Central memory CD8-positive, alpha-beta T cell (primary cell): ENCODE results near the gene ACTR2.
"Not testable (repeated sequence)": the region's sequence is repeated elsewhere in the genome, so short reads cannot be mapped to it uniquely, and the experiment has no call there.

Experiments
- ATAC-seq: fragments of 150-1000 bp; cut with Tn5 transposase; replicated peaks from 2 replicates; pipeline ENCODE4 v1.10.0; 2022; ENCODE audit warnings: mild to moderate bottlenecking, moderate FRiP score, moderate number of reproducible peaks; ENCODE audit not compliant: poor library complexity, severe bottlenecking; ENCODE audit errors: extremely low read depth
- DNase-seq, 2 donors: peaks; one replicate each; pipeline ENCODE4 v3.0.0; 2021; ENCODE audit warnings: low spot score in 2 of 2
- H3K27ac Mint-ChIP-seq: one replicate; pipeline ENCODE4 v1.8.0; 2022; ENCODE audit warnings: low read depth, mild to moderate bottlenecking, moderate library complexity, mixed read lengths
- H3K27me3 Mint-ChIP-seq: one replicate; pipeline ENCODE4 v1.8.0; 2022; ENCODE audit warnings: mixed read lengths
- H3K36me3 Mint-ChIP-seq: one replicate; pipeline ENCODE4 v1.8.0; 2022; ENCODE audit warnings: mild to moderate bottlenecking, moderate library complexity, mixed read lengths; ENCODE audit not compliant: insufficient read depth
- H3K4me1 Mint-ChIP-seq: one replicate; pipeline ENCODE4 v1.8.0; 2022; ENCODE audit warnings: mixed read lengths
- H3K4me3 Mint-ChIP-seq: one replicate; pipeline ENCODE4 v1.8.0; 2022; ENCODE audit warnings: mild to moderate bottlenecking, moderate library complexity, mixed read lengths
- H3K9me3 Mint-ChIP-seq: one replicate; pipeline ENCODE4 v1.8.0; 2022; ENCODE audit warnings: mixed read lengths

The ACTR2 gene

DNA sequence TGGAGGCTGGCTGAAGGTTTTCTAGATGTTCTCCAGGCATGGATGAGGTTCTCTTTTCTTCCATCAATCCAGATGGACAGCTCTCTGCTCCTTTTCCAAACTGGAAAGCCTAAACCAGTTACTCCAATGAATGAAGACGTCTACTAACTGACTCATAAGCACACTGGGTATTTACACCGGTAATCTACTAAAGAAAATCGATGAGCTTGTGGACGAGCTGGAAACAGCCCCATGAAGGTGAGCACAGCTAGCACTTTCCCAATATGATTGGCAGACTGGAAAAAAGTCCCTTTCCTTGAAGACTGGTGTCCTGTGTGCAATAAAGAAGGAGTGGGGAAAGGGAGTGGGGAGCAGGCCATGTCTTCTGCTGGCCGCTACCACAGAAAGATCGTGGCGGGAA lies 84.0 kb downstream of the ACTR2 start:
- H3K4me1 Mint-ChIP-seq: no peaks in the 10 kb centered on the region
- H3K9me3 Mint-ChIP-seq: no peaks in the 10 kb centered on the region
- no peak overlapping the region for H3K27ac Mint-ChIP-seq
- no peaks in the 10 kb centered on the region for H3K36me3 Mint-ChIP-seq
- no peaks in the 10 kb centered on the region for H3K27me3 Mint-ChIP-seq
- ATAC-seq (no peak), DNase-seq (no peak)
- H3K4me3 Mint-ChIP-seq: no peak overlapping the region

GRCh38 chr2:65313126-65313953 lies 85.7 kb downstream of the ACTR2 start:
- DNase-seq: no peak
- Mint-ChIP-seq H3K9me3 (no peaks in the 10 kb centered on the region), H3K36me3 (no peaks in the 10 kb centered on the region), H3K4me3 (no peak overlapping the region), H3K27me3 (no peaks in the 10 kb centered on the region), H3K4me1 (no peaks in the 10 kb centered on the region), H3K27ac (no peak overlapping the region)
- ATAC-seq: no peak

GRCh38 chr2:65313954-65314256 lies 86.3 kb downstream of the ACTR2 start:
- Mint-ChIP-seq H3K9me3 (no peaks in the 10 kb centered on the region), H3K36me3 (no peaks in the 10 kb centered on the region), H3K27me3 (no peaks in the 10 kb centered on the region), H3K4me3 (no peak overlapping the region), H3K4me1 (no peaks in the 10 kb centered on the region), H3K27ac (no peak overlapping the region)
- no peak for DNase-seq
- no peak for ATAC-seq

- no peak overlapping the region for H3K27ac Mint-ChIP-seq
These were observed 87.3 kb downstream of the ACTR2 start for GRCh38 chr2:65314801-65315441.

DNA sequence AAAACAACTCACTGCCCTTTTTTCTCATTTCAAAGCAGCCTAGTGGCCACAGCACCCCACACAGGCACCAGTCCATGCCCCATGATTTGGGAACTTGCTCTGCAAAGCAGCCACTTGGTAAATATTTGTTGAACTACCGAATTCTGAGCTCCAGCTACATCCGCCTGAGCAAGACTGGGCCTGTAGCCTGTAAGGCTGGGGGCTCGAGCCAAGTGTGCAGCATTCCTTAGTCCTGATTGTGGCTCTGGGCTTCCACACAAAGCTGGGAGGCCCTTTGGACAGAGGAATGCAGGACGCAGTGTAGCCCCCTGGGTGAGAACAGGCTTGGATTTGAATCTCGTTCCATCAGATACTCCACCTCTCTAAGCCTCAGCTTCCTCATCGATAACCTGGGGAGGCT lies 88.4 kb downstream of the ACTR2 start:
- Mint-ChIP-seq H3K36me3 (no peaks in the 10 kb centered on the region), H3K4me1 (peaks cover 10% of the 10 kb centered on the region), H3K27me3 (no peaks in the 10 kb centered on the region), H3K9me3 (no peaks in the 10 kb centered on the region), H3K4me3 (no peak overlapping the region), H3K27ac (no peak overlapping the region)
- DNase-seq (no peak), ATAC-seq (no peak)

More at GRCh38 chr2:65314801-65315441, 87.3 kb downstream of the ACTR2 start:
- ATAC-seq: no peak
- no peak overlapping the region for H3K4me3 Mint-ChIP-seq
- H3K36me3 Mint-ChIP-seq: no peaks in the 10 kb centered on the region
- H3K4me1 Mint-ChIP-seq: no peaks in the 10 kb centered on the region
- H3K9me3 Mint-ChIP-seq: no peaks in the 10 kb centered on the region
- no peaks in the 10 kb centered on the region for H3K27me3 Mint-ChIP-seq
- no peak for DNase-seq

DNA sequence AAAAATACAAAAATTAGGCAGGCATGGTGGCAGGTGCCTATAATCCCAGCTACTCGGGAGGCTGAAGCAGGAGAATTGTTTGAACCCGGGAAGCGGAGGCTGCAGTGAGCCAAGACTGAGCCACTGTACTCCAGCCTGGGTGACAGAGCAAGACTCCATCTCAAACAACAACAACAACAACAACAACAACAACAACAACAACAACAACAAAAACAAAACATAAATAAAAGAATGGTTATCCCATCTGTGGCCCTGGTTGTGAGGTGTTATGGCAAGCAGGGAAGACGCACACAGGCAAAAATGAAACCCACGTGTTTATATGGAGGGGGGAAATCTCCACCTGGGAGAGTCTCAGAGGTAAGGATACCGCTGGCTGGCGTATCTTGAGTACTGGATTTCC lies 89.7 kb downstream of the ACTR2 start:
- H3K36me3 Mint-ChIP-seq: not testable (repeated sequence)

DNA sequence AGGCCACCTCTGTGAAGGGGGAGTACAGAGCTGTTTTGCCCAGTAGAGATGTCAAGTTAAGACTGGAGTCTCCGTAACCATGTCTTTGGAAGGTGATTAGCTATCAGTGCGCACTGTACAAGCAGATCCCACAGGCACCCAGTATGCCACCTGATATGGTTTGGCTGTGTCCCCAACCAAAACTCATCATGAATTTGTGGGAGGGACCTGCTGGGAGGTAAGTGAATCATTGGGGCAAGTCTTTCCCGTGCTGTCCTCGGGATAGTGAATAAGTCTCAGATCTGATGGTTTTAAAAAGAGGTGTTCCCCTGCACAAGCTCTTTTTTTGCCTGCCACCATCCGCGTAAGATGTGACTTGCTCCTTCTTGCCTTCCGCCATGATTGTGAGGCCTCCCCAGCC lies 90.2 kb downstream of the ACTR2 start:
- Mint-ChIP-seq H3K36me3 (no peaks in the 10 kb centered on the region), H3K9me3 (no peaks in the 10 kb centered on the region), H3K27ac (no peak overlapping the region), H3K4me3 (no peak overlapping the region), H3K27me3 (no peaks in the 10 kb centered on the region), H3K4me1 (peaks cover 10% of the 10 kb centered on the region)
- ATAC-seq (no peak), DNase-seq (no peak)

More for the DNA sequence above, 89.7 kb downstream of the ACTR2 start:
- not testable (repeated sequence) for H3K27me3 Mint-ChIP-seq, DNase-seq, H3K27ac Mint-ChIP-seq, H3K9me3 Mint-ChIP-seq, ATAC-seq, H3K4me1 Mint-ChIP-seq, H3K4me3 Mint-ChIP-seq

DNA sequence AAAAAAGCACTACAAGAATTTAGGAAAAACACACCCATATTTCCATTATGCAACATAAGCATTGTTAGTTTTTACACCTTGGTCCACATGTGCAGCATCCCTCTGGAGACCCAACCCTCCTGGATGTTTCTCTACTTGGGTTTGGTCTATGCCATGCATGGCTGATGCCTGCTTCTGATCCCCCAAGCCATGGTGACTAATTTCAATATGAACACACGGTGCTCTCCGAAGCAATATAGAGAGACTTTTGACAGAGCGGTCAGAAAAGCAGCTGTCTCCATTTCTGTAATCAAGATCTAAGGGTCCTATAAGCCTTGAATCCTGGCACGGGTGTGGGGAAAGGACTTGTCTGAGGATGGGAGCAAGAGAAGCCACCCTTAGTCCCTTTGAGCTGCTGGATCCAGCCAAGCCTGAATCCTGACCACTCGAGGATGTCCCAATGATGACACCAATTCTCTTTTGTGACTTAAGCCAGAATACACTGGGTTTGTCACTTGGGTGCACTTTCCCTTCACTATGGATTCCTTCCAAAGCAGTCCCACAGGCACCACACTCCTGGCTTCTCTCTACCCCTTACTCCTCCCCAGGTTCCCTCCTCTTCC lies 91.5 kb downstream of the ACTR2 start:
- H3K36me3 Mint-ChIP-seq: no peaks in the 10 kb centered on the region
- ATAC-seq: no peak
- no peak overlapping the region for H3K27ac Mint-ChIP-seq
- H3K27me3 Mint-ChIP-seq: no peaks in the 10 kb centered on the region
- H3K4me3 Mint-ChIP-seq: no peak overlapping the region
- no peak for DNase-seq
- H3K9me3 Mint-ChIP-seq: no peaks in the 10 kb centered on the region
- peaks cover 10% of the 10 kb centered on the region for H3K4me1 Mint-ChIP-seq

- no peak for ATAC-seq
- Mint-ChIP-seq H3K27ac (no peak overlapping the region), H3K36me3 (no peaks in the 10 kb centered on the region), H3K4me1 (peaks cover 10% of the 10 kb centered on the region), H3K27me3 (no peaks in the 10 kb centered on the region), H3K9me3 (no peaks in the 10 kb centered on the region), H3K4me3 (no peak overlapping the region)
- no peak for DNase-seq
These were observed 92.0 kb downstream of the ACTR2 start for GRCh38 chr2:65319674-65320041.

- no peaks in the 10 kb centered on the region for H3K27me3 Mint-ChIP-seq
- no peaks in the 10 kb centered on the region for H3K36me3 Mint-ChIP-seq
- peaks cover 10% of the 10 kb centered on the region for H3K4me1 Mint-ChIP-seq
- H3K27ac Mint-ChIP-seq: no peak overlapping the region
- no peak overlapping the region for H3K4me3 Mint-ChIP-seq
- no peaks in the 10 kb centered on the region for H3K9me3 Mint-ChIP-seq
- DNase-seq (no peak), ATAC-seq (peak; percentile 70)
These were observed 92.6 kb downstream of the ACTR2 start for GRCh38 chr2:65320042-65320725.
